Liver (tissue), 9 donors: ENCODE data around the gene WAC. TPM values are rescaled to one million over a fixed set of nuclear protein-coding genes. Genes with fewer than 3 reads are reported as not detected.

ENCODE experiments used
- DNase-seq: peaks from one replicate; pipeline ENCODE4 v3.0.0-alpha.2; 2017; ENCODE audit warnings: low spot score
- H3K27ac ChIP-seq, 2 donors: one replicate each; pipeline ENCODE4 v1.7.0; 2013; ENCODE audit warnings: inconsistent platforms in 2 of 2, low read length in 2 of 2, control low read depth in 1 of 2, low read depth in 1 of 2, mild to moderate bottlenecking in 1 of 2
- H3K27me3 ChIP-seq, 4 donors: one replicate each; pipeline versions ENCODE4 v1.6.1 to v1.7.0; 2013; ENCODE audit warnings: low read length in 3 of 4, inconsistent platforms in 1 of 4, mild to moderate bottlenecking in 1 of 4, moderate library complexity in 1 of 4; ENCODE audit not compliant: control insufficient read depth in 4 of 4, insufficient read depth in 4 of 4
- H3K36me3 ChIP-seq, 4 donors: one replicate each; pipeline versions ENCODE4 v1.6.1 to v1.7.0; 2013; ENCODE audit warnings: low read length in 3 of 4, mild to moderate bottlenecking in 3 of 4, low read depth in 1 of 4, moderate library complexity in 1 of 4; ENCODE audit not compliant: control insufficient read depth in 4 of 4, insufficient read depth in 3 of 4
- H3K4me1 ChIP-seq, 4 donors: one replicate each; pipeline versions ENCODE4 v1.6.1 to v1.7.0; 2013; ENCODE audit warnings: low read length in 3 of 4, mild to moderate bottlenecking in 3 of 4, moderate library complexity in 1 of 4; ENCODE audit not compliant: control insufficient read depth in 4 of 4, insufficient read depth in 4 of 4
- H3K4me3 ChIP-seq, 3 donors: one replicate each; pipeline versions ENCODE4 v1.6.1 to v1.7.0; 2013; ENCODE audit warnings: low read length in 3 of 3, control low read depth in 1 of 3, low read depth in 1 of 3, mild to moderate bottlenecking in 1 of 3
- H3K9ac ChIP-seq, 2 donors: one replicate each; pipeline ENCODE4 v1.7.0; 2013; ENCODE audit warnings: low read length in 2 of 2, mild to moderate bottlenecking in 2 of 2, moderate library complexity in 2 of 2, control low read depth in 1 of 2, low read depth in 1 of 2
- H3K9me3 ChIP-seq, 4 donors: one replicate each; pipeline versions ENCODE4 v1.6.1 to v1.7.0; 2013; ENCODE audit warnings: low read length in 3 of 4; ENCODE audit not compliant: control insufficient read depth in 4 of 4
- EGR1 ChIP-seq, 2 donors: IDR thresholded peaks; 2 replicates each; pipeline ENCODE4 v1.6.1; 2016 to 2018; ENCODE audit warnings: antibody characterized with exemption in 2 of 2, low read depth in 2 of 2
- FOXA1 ChIP-seq: IDR thresholded peaks from 2 replicates; pipeline ENCODE4 v1.6.1; 2016; ENCODE audit warnings: antibody characterized with exemption
- FOXA2 ChIP-seq: IDR thresholded peaks from 2 replicates; pipeline ENCODE4 v1.6.1; 2016; ENCODE audit warnings: antibody characterized with exemption
- GABPA ChIP-seq, 2 donors: IDR thresholded peaks in 1 of 2; conservative IDR thresholded peaks in 1 of 2; 2 replicates each; pipeline ENCODE4 v1.6.1; 2016; ENCODE audit warnings: antibody characterized with exemption in 2 of 2, mild to moderate bottlenecking in 1 of 2, moderate library complexity in 1 of 2
- HNF4A ChIP-seq, 2 donors: conservative IDR thresholded peaks; 2 replicates each; pipeline ENCODE4 v1.6.1; 2016; ENCODE audit warnings: antibody characterized with exemption in 2 of 2, mild to moderate bottlenecking in 2 of 2
- HNF4G ChIP-seq: IDR thresholded peaks from 2 replicates; pipeline ENCODE4 v1.6.1; 2016; ENCODE audit warnings: antibody characterized with exemption
- JUND ChIP-seq, 2 donors: IDR thresholded peaks; 2 replicates each; pipeline ENCODE4 v1.6.1; 2016; ENCODE audit warnings: antibody characterized with exemption in 2 of 2
- NR2F2 ChIP-seq: IDR thresholded peaks from 2 replicates; pipeline ENCODE4 v1.6.1; 2016; ENCODE audit warnings: antibody characterized with exemption
- RAD21 ChIP-seq, 2 donors: IDR thresholded peaks; 2 replicates each; pipeline ENCODE4 v1.6.1; 2016; ENCODE audit warnings: antibody characterized with exemption in 2 of 2, mild to moderate bottlenecking in 2 of 2
- RXRA ChIP-seq, 2 donors: IDR thresholded peaks; 2 replicates each; pipeline ENCODE4 v1.6.1; 2017 to 2018; ENCODE audit warnings: antibody characterized with exemption in 2 of 2, mild to moderate bottlenecking in 1 of 2
- SP1 ChIP-seq: IDR thresholded peaks from 2 replicates; pipeline ENCODE4 v1.6.1; 2018; ENCODE audit warnings: antibody characterized with exemption, mild to moderate bottlenecking
- TAF1 ChIP-seq: conservative IDR thresholded peaks from 2 replicates; pipeline ENCODE4 v1.6.1; 2016; ENCODE audit warnings: antibody characterized with exemption, mild to moderate bottlenecking
- YY1 ChIP-seq: IDR thresholded peaks from 2 replicates; pipeline ENCODE4 v1.6.1; 2016; ENCODE audit warnings: antibody characterized with exemption, mild to moderate bottlenecking
- WGBS: extraction: QIAGEN DNeasy Blood & Tissue Kit; methylation state at CpG from one replicate; pipeline ENCODE4 v1.1.7; 2013; 5-methylcytosine and 5-hydroxymethylcytosine counted together
- polyA plus RNA-seq, 2 donors: library from polyadenylated mRNA; stranded (reverse) in 1 of 2; unstranded in 1 of 2; fragments of 200-250 nt in 1 of 2; fragments of >200 nt in 1 of 2; fragmentation: Nextera tagmentation in 1 of 2; extraction: Ambion mirVana in 1 of 2; gene quantifications; one replicate each; pipeline versions ENCODE4 v1.2.1 to v1.2.3, GENCODE V29; 2013 to 2015
- total RNA-seq, 2 donors: library from RNA; depleted of rRNA; stranded (reverse); fragments of >200 nt; gene quantifications; one replicate each; pipeline ENCODE4 v1.2.3, GENCODE V29; 2014
- TF ChIP-seq, protein P1 (sequence below): fragments of 150-350 bp; IDR thresholded peaks from 2 replicates; pipeline ENCODE4 v1.5.1; 2017; ENCODE audit warnings: improper control_type of control experiment, low read depth, low read length; ENCODE audit not compliant: missing input control
- TF ChIP-seq, protein P2 (sequence below): IDR thresholded peaks from 2 replicates; pipeline ENCODE4 v1.6.1; 2016; ENCODE audit warnings: antibody characterized with exemption
- TF ChIP-seq, protein P3 (sequence below): IDR thresholded peaks from 2 replicates; pipeline ENCODE4 v1.6.1; 2016; ENCODE audit warnings: antibody characterized with exemption
- TF ChIP-seq, protein P4 (sequence below): IDR thresholded peaks from 2 replicates; pipeline ENCODE4 v1.6.1; 2016; ENCODE audit warnings: antibody characterized with exemption, mild to moderate bottlenecking
- TF ChIP-seq, protein P5 (sequence below): IDR thresholded peaks from 2 replicates; pipeline ENCODE4 v1.6.1; 2016; ENCODE audit warnings: antibody characterized with exemption
- donor health status: healthy.
- donor health status: healthy.
- donor health status: healthy.
- donor health status: healthy.
- donor health status: healthy.

WAC gene
- total and polyA plus RNA-seq, 4 donors, result 20.2 to 48.7 (median 32.0) TPM

DNA sequence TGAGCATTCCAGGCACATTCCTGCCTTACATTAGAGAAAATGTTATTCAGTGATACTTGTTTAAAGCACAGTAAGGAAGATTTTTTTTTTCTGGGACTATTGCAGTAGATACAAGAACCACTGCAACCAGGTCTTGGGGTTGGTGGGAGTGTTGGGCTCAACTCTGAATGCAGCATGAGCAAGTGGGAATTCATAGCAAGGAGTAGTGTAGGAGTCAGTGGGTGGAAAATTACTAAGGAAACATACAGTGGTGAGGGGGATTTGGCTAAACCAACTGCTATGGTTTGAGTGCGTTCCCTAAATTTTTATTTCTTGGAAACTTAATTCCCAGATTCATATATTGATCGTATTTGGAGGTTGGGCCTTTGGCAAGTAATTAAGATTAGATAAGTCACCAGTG is 22.4 kb downstream of the WAC start:
- no peak for TF ChIP-seq YY1
- no peak for TF ChIP-seq HNF4G
- no peak for TF ChIP-seq SP1
- TF ChIP-seq HNF4A (conservative IDR thresholded peaks at IDR 0.05), result no peak
- TF ChIP-seq, protein P1, sequence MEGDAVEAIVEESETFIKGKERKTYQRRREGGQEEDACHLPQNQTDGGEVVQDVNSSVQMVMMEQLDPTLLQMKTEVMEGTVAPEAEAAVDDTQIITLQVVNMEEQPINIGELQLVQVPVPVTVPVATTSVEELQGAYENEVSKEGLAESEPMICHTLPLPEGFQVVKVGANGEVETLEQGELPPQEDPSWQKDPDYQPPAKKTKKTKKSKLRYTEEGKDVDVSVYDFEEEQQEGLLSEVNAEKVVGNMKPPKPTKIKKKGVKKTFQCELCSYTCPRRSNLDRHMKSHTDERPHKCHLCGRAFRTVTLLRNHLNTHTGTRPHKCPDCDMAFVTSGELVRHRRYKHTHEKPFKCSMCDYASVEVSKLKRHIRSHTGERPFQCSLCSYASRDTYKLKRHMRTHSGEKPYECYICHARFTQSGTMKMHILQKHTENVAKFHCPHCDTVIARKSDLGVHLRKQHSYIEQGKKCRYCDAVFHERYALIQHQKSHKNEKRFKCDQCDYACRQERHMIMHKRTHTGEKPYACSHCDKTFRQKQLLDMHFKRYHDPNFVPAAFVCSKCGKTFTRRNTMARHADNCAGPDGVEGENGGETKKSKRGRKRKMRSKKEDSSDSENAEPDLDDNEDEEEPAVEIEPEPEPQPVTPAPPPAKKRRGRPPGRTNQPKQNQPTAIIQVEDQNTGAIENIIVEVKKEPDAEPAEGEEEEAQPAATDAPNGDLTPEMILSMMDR, result no peak
- no peak for TF ChIP-seq RXRA (IDR thresholded peaks at IDR 0.05)
- TF ChIP-seq, protein P2, sequence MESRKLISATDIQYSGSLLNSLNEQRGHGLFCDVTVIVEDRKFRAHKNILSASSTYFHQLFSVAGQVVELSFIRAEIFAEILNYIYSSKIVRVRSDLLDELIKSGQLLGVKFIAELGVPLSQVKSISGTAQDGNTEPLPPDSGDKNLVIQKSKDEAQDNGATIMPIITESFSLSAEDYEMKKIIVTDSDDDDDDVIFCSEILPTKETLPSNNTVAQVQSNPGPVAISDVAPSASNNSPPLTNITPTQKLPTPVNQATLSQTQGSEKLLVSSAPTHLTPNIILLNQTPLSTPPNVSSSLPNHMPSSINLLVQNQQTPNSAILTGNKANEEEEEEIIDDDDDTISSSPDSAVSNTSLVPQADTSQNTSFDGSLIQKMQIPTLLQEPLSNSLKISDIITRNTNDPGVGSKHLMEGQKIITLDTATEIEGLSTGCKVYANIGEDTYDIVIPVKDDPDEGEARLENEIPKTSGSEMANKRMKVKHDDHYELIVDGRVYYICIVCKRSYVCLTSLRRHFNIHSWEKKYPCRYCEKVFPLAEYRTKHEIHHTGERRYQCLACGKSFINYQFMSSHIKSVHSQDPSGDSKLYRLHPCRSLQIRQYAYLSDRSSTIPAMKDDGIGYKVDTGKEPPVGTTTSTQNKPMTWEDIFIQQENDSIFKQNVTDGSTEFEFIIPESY, result no peak
- no peak for TF ChIP-seq FOXA2
- TF ChIP-seq RAD21 (IDR thresholded peaks at IDR 0.05), result no peak
- no peak for TF ChIP-seq TAF1
- TF ChIP-seq EGR1 (IDR thresholded peaks at IDR 0.05; ENCODE audit: low read depth in 2 of 2), result no peak
- TF ChIP-seq, protein P3, sequence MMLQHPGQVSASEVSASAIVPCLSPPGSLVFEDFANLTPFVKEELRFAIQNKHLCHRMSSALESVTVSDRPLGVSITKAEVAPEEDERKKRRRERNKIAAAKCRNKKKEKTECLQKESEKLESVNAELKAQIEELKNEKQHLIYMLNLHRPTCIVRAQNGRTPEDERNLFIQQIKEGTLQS, result no peak
- no peak for TF ChIP-seq NR2F2
- no peak for TF ChIP-seq GABPA (IDR thresholded peaks at IDR 0.05 in 1 of 2, conservative IDR thresholded peaks at IDR 0.05 in 1 of 2)
- TF ChIP-seq, protein P4, sequence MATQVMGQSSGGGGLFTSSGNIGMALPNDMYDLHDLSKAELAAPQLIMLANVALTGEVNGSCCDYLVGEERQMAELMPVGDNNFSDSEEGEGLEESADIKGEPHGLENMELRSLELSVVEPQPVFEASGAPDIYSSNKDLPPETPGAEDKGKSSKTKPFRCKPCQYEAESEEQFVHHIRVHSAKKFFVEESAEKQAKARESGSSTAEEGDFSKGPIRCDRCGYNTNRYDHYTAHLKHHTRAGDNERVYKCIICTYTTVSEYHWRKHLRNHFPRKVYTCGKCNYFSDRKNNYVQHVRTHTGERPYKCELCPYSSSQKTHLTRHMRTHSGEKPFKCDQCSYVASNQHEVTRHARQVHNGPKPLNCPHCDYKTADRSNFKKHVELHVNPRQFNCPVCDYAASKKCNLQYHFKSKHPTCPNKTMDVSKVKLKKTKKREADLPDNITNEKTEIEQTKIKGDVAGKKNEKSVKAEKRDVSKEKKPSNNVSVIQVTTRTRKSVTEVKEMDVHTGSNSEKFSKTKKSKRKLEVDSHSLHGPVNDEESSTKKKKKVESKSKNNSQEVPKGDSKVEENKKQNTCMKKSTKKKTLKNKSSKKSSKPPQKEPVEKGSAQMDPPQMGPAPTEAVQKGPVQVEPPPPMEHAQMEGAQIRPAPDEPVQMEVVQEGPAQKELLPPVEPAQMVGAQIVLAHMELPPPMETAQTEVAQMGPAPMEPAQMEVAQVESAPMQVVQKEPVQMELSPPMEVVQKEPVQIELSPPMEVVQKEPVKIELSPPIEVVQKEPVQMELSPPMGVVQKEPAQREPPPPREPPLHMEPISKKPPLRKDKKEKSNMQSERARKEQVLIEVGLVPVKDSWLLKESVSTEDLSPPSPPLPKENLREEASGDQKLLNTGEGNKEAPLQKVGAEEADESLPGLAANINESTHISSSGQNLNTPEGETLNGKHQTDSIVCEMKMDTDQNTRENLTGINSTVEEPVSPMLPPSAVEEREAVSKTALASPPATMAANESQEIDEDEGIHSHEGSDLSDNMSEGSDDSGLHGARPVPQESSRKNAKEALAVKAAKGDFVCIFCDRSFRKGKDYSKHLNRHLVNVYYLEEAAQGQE, result no peak
- no peak for TF ChIP-seq FOXA1
- TF ChIP-seq, protein P5, sequence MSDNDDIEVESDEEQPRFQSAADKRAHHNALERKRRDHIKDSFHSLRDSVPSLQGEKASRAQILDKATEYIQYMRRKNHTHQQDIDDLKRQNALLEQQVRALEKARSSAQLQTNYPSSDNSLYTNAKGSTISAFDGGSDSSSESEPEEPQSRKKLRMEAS, result no peak
- no peak for TF ChIP-seq JUND (IDR thresholded peaks at IDR 0.05)
- no peak for DNase-seq
- H3K9ac ChIP-seq, result no peak overlapping the region
- H3K4me3 ChIP-seq, result no peak overlapping the region
- H3K4me1 ChIP-seq, result peaks cover 2 to 34% (median 29%) of the 10 kb centered on the region in 4 donors
- no peaks in the 10 kb centered on the region for H3K27me3 ChIP-seq
- H3K27ac ChIP-seq, result no peak overlapping the region
- peaks cover 0 to 7% (median 5%) of the 10 kb centered on the region in 4 donors for H3K36me3 ChIP-seq
- WGBS, result 92% methylated on average over 2 of the region's 2 CpGs
- no peaks in the 10 kb centered on the region for H3K9me3 ChIP-seq
